Measurements from ENCODE around the gene CRABP2.

GRCh38 chr1:156742801-156743200 lies 37.4 kb upstream of the CRABP2 start:
- TF ChIP-seq, protein P1, sequence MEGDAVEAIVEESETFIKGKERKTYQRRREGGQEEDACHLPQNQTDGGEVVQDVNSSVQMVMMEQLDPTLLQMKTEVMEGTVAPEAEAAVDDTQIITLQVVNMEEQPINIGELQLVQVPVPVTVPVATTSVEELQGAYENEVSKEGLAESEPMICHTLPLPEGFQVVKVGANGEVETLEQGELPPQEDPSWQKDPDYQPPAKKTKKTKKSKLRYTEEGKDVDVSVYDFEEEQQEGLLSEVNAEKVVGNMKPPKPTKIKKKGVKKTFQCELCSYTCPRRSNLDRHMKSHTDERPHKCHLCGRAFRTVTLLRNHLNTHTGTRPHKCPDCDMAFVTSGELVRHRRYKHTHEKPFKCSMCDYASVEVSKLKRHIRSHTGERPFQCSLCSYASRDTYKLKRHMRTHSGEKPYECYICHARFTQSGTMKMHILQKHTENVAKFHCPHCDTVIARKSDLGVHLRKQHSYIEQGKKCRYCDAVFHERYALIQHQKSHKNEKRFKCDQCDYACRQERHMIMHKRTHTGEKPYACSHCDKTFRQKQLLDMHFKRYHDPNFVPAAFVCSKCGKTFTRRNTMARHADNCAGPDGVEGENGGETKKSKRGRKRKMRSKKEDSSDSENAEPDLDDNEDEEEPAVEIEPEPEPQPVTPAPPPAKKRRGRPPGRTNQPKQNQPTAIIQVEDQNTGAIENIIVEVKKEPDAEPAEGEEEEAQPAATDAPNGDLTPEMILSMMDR (IDR thresholded peaks at IDR 0.05), result no peak
- 0 out of 2 replicates have a peak, but pooled peaks have one; percentile 2 for TF ChIP-seq POLR2AphosphoS5 (IDR thresholded peaks at IDR 0.05; ENCODE audit: low read depth, low read length)

Data from Panc1 (cell line).